K562 (cell line): ENCODE results near the gene RNASE13. TPM values are rescaled to one million over a fixed set of nuclear protein-coding genes. Genes with fewer than 3 reads are reported as not detected.

ENCODE experiments used
- ATAC-seq: fragments of 200-7000 bp; cut with Tn5 transposase; 3 replicates; pipeline ENCODE4 v1.9.1; 2020; ENCODE audit warnings: moderate library complexity
- BruUV-seq: library from RNA; stranded (reverse); fragments of 400-500 nt; replicated peaks from 2 replicates; lab custom pipeline; 2021; lab: Mats Ljungman, UMichigan
- CTCF ChIA-PET: fragments of 300-600 bp; formaldehyde crosslinking; extraction: SDS; loops from one replicate; lab custom pipeline; 2021; ENCODE audit warnings: low intra/inter-chr PET ratio; lab: Yijun Ruan, JAX
- POLR2A ChIA-PET: fragments of 300-600, 350-650 bp; sonication (Branson Sonifier 250); formaldehyde crosslinking; extraction: SDS; loops from one replicate; lab custom pipeline; 2021; ENCODE audit warnings: antibody characterized with exemption, inconsistent platforms; lab: Yijun Ruan, JAX
- DNase-seq, 4 experiments: peaks; one replicate each; pipeline versions ENCODE4 v3.0.0 to v3.0.0-alpha.2; 2011 to 2018; ENCODE audit warnings: low spot score in 3 of 4, mixed read lengths in 3 of 4; ENCODE audit errors: extremely low read depth in 1 of 4
- FAIRE-seq: peaks from 2 replicates; lab custom pipeline; 2011; peaks lifted over from hg19 to GRCh38; lab: Jason Lieb, UNC
- H2AFZ ChIP-seq: 2 replicates; pipeline ENCODE4 v1.6.0; 2011; ENCODE audit warnings: low read depth, low read length, control low read depth, inconsistent platforms
- H3K27ac ChIP-seq: fragments of 200-600 bp; 3 replicates; pipeline ENCODE4 v1.8.0; 2011; ENCODE audit warnings: low read depth, mild to moderate bottlenecking, control low read depth, inconsistent platforms, low read length, moderate library complexity, mixed read lengths; ENCODE audit errors: extremely low read depth
- H3K27me3 ChIP-seq, 2 experiments: fragments of 300-600 bp in 1 of 2; 2 replicates in 1 of 2; 3 replicates in 1 of 2; pipeline versions ENCODE4 v1.6.0 to v1.8.0; 2011; ENCODE audit warnings: inconsistent platforms in 2 of 2, low read length in 2 of 2, mild to moderate bottlenecking in 1 of 2, mixed read lengths in 1 of 2, moderate library complexity in 1 of 2; ENCODE audit not compliant: control insufficient read depth in 2 of 2, insufficient read depth in 2 of 2
- H3K36me3 ChIP-seq: fragments of 300-600 bp; 3 replicates; pipeline ENCODE4 v1.8.0; 2011; ENCODE audit warnings: mild to moderate bottlenecking, low read length, inconsistent platforms; ENCODE audit not compliant: control insufficient read depth, insufficient read depth
- H3K4me1 ChIP-seq, 2 experiments: fragments of 200-600 bp in 1 of 2; replicated peaks in 1 of 2; 2 replicates in 1 of 2; 3 replicates in 1 of 2; pipeline versions ENCODE4 v1.5.1 to v1.8.0; 2011; ENCODE audit warnings: inconsistent platforms in 2 of 2, low read length in 2 of 2, mild to moderate bottlenecking in 1 of 2, mixed read lengths in 1 of 2, moderate library complexity in 1 of 2; ENCODE audit not compliant: control insufficient read depth in 2 of 2, insufficient read depth in 2 of 2
- H3K4me2 ChIP-seq: 2 replicates; pipeline ENCODE4 v1.6.1; 2011; ENCODE audit warnings: low read length, control low read depth, inconsistent platforms, mixed read lengths; ENCODE audit not compliant: insufficient read depth
- H3K4me3 ChIP-seq: fragments of 200-600 bp; sonication (generic), shearing (Covaris generic); 2 replicates; pipeline ENCODE4 v1.5.1; 2016; ENCODE audit warnings: control low read depth, inconsistent platforms
- H3K79me2 ChIP-seq: fragments of 200-600 bp; 3 replicates; pipeline ENCODE4 v1.8.0; 2011; ENCODE audit warnings: low read length, inconsistent platforms; ENCODE audit not compliant: control insufficient read depth, insufficient read depth
- H3K9ac ChIP-seq, 2 experiments: 2 replicates each; pipeline versions ENCODE4 v1.6.0 to v1.6.1; 2011; ENCODE audit warnings: low read depth in 2 of 2, low read length in 2 of 2, control low read depth in 1 of 2, inconsistent platforms in 1 of 2, mild to moderate bottlenecking in 1 of 2, mixed read lengths in 1 of 2; ENCODE audit not compliant: insufficient read depth in 1 of 2
- H3K9me1 ChIP-seq: one replicate; pipeline ENCODE4 v1.6.0; 2011; ENCODE audit warnings: inconsistent platforms, mild to moderate bottlenecking, low read length, moderate library complexity; ENCODE audit not compliant: control insufficient read depth, insufficient read depth
- H3K9me3 ChIP-seq: replicated peaks from 2 replicates; pipeline ENCODE4 v1.5.1; 2011; ENCODE audit warnings: low read depth, low read length, inconsistent platforms; ENCODE audit not compliant: control insufficient read depth, insufficient read depth
- H4K20me1 ChIP-seq: replicated peaks from 2 replicates; pipeline ENCODE4 v1.6.1; 2011; ENCODE audit warnings: low read length, inconsistent platforms, mixed read lengths; ENCODE audit not compliant: control insufficient read depth, insufficient read depth
- EGR1 ChIP-seq: fragments of 450-650 bp; conservative IDR thresholded peaks from 2 replicates; pipeline ENCODE4 v1.6.1; 2017; ENCODE audit warnings: mild to moderate bottlenecking
- ETV1 ChIP-seq: fragments of 450-650 bp; conservative IDR thresholded peaks from 2 replicates; pipeline ENCODE4 v1.6.1; 2016; ENCODE audit warnings: missing genetic modification characterization, control low read depth, low read depth, missing compliant biosample characterization
- MAZ ChIP-seq, 2 experiments: fragments of 450-650 bp in 1 of 2; sonication (generic) in 1 of 2; formaldehyde crosslinking; IDR thresholded peaks in 1 of 2; conservative IDR thresholded peaks in 1 of 2; 2 replicates each; pipeline versions ENCODE4 v1.4.0 to v1.5.0; 2020; ENCODE audit warnings: mild to moderate bottlenecking in 1 of 2, missing genetic modification reagents in 1 of 2
- PHF8 ChIP-seq: fragments of 200-600 bp; sonication (generic); IDR thresholded peaks from 2 replicates; pipeline ENCODE4 v1.6.1; 2012; ENCODE audit warnings: mixed run types, mild to moderate bottlenecking, inconsistent platforms, low read length, moderate library complexity, borderline replicate concordance
- TCF7 ChIP-seq: sonication (generic); IDR thresholded peaks from 2 replicates; pipeline ENCODE4 v1.6.1; 2016; ENCODE audit warnings: antibody characterized with exemption, borderline replicate concordance
- ZNF263 ChIP-seq: sonication (generic); formaldehyde crosslinking; IDR thresholded peaks from 2 replicates; pipeline ENCODE4 v1.8.0; 2022; ENCODE audit warnings: mild to moderate bottlenecking, missing genetic modification reagents, borderline replicate concordance
- ZNF766 ChIP-seq: fragments of 200-800 bp; sonication (Bioruptor generic); conservative IDR thresholded peaks from 2 replicates; pipeline ENCODE4 v1.6.1; 2016; ENCODE audit warnings: missing genetic modification characterization, missing compliant biosample characterization
- WGBS: fragments of 100-300 bp; shearing (Covaris generic); methylation state at CpG from one replicate; pipeline ENCODE4 v1.1.6; 2016; ENCODE audit warnings: low coverage, mixed read lengths; ENCODE audit not compliant: insufficient coverage; ENCODE audit errors: missing lambda C conversion rate; 5-methylcytosine and 5-hydroxymethylcytosine counted together
- in situ Hi-C: fragments of 300-500 bp; cut with MboI; formaldehyde crosslinking; loops from 4 replicates; pipeline ENCODE4 v1.15.0; 2018; ENCODE audit warnings: inconsistent platforms, mixed read lengths
- intact Hi-C: fragments of 100-400 bp; cut with micrococcal nuclease; formaldehyde crosslinking; loops from 2 replicates; pipeline ENCODE4 v1.14.2; 2022
- polyA plus RNA-seq, 8 experiments: library from polyadenylated mRNA; depleted of rRNA in 4 of 8; stranded (reverse) in 5 of 8; unstranded in 3 of 8; fragments of >200 nt; fragmentation: Nextera tagmentation in 2 of 8; fragmentation: Illumina TruSeq in 1 of 8; extraction: Ambion mirVana in 2 of 8; extraction: Trizol in 1 of 8; gene quantifications; 2 replicates each; pipeline versions ENCODE4 v1.2.1 to v1.2.3, GENCODE V29; 2011 to 2014; ENCODE audit warnings: inconsistent platforms in 1 of 8, missing spikeins in 1 of 8
- total RNA-seq, 7 experiments: library from RNA; depleted of rRNA in 6 of 7; stranded (reverse); fragments of >200 nt in 6 of 7; fragmentation: Illumina TruSeq in 2 of 7; extraction: Trizol in 2 of 7; gene quantifications; 2 replicates each; pipeline versions ENCODE4 v1.2.1 to v1.2.3, GENCODE V29; 2011 to 2021; ENCODE audit warnings: low replicate concordance in 1 of 7
- TF ChIP-seq, protein P1 (sequence below), 2 experiments: fragments of 450-650 bp; formaldehyde crosslinking in 1 of 2; IDR thresholded peaks; 2 replicates each; pipeline versions ENCODE4 v1.4.0 to v1.6.1; 2014 to 2020; ENCODE audit warnings: mild to moderate bottlenecking in 2 of 2, borderline replicate concordance in 1 of 2, low read depth in 1 of 2

Gene RNASE13
- total and polyA plus RNA-seq, 9 of the 15 experiments (the other 6 are each of a cell fraction or from before 2014, with no cell fraction given), result not detected

DNA sequence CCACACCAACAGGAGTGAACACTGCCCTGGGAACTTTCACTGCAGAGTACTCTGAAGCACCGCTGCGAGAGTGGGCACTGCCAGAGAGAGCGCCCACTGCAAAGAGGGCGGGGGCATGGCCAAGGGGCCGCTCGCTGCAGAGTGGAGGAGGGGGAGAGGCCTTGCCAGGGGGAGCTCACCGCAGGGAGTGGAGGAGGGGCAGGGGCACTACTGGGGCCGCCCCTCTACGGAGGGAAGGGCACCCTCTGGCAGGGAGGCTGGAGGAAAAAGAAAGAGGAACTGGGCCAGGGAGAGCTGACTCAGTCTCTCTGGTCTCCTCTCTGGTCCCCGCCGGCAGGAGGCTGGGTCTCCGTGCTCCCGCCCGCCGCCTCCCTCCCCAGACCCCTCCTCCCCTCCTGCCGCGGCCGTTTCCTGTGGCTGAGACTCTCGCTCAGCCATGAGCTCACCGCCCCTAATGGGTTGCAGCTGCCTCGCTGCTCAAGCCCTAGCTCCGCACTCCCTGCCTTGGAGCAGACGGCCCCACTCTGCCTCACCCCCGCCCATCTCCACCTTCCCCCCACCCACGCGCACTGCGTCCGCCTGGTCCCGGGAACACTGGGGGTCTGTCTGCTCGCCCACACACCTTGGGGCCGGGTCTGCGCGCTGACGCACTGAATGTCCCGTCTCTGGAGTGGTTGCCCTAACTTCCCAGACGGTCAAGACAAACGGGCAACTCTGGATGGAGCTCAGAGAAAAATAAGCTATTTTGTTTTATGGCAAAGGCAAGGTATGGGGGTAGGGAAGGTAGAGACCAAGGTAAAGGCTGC is 36.8 kb upstream of the RNASE13 start:
- ATAC-seq (peak; percentile 72), DNase-seq (peak; percentile 58 to 76 (median 62)), FAIRE-seq (no peak)
- Histone ChIP-seq H3K79me2 (no peaks in the 10 kb centered on the region; the same call in 2 of the 3 replicates), H3K27ac (no peak overlapping the region; the same call in 2 of the 3 replicates), H3K9ac (peak overlapping the region in 1 of 2 experiments; percentile 91; a peak in 2 of 4 replicates), H2AFZ (peak overlapping the region; percentile 60), H3K4me3 (0 out of 2 replicates have a peak overlapping the region, but pooled peaks have one; percentile 13), H3K9me1 (no peaks in the 10 kb centered on the region), H3K4me2 (peak overlapping the region; percentile 72), H3K27me3 (no peaks in the 10 kb centered on the region), H3K9me3 (no peaks in the 10 kb centered on the region), H3K36me3 (no peaks in the 10 kb centered on the region), H3K4me1 (peaks cover 2 to 41% of the 10 kb centered on the region in 2 experiments; a peak in 3 of 5 replicates), H4K20me1 (no peaks in the 10 kb centered on the region)
- in situ Hi-C loops (no loop called here), intact Hi-C loops (no loop called here)
- BruUV-seq, result no TSS peak
- POLR2A ChIA-PET, result interaction anchor here (0.7 to 2.0 kb wide), 9 partner anchors 8 to 121 kb away, joined by 3 to 6 read pairs (median 4); no protein-coding TSS in a partner anchor
- CTCF ChIA-PET, result interaction anchor here (1.9 kb wide), 1 partner anchor 21 kb away, joined by 10 read pairs; no protein-coding TSS in a partner anchor
- WGBS, result 16% methylated on average over 8 of the region's 37 CpGs
- TF ChIP-seq ZNF263 (peak; percentile 99), MAZ (CRISPR knock-in tag; conservative IDR thresholded peaks at IDR 0.05 in 1 of 2, IDR thresholded peaks at IDR 0.05 in 1 of 2) (peak in 1 of 2 experiments; percentile 40; a peak in 1 of 4 replicates), ZNF766 (CRISPR knock-in tag) (no peak), PHF8 (peak; percentile 13; the same call in 1 of the 2 replicates), ETV1 (0 out of 2 replicates have a peak, but pooled peaks have one; percentile 43), TCF7 (no peak), EGR1 (peak; percentile 76)
- TF ChIP-seq, protein P1, sequence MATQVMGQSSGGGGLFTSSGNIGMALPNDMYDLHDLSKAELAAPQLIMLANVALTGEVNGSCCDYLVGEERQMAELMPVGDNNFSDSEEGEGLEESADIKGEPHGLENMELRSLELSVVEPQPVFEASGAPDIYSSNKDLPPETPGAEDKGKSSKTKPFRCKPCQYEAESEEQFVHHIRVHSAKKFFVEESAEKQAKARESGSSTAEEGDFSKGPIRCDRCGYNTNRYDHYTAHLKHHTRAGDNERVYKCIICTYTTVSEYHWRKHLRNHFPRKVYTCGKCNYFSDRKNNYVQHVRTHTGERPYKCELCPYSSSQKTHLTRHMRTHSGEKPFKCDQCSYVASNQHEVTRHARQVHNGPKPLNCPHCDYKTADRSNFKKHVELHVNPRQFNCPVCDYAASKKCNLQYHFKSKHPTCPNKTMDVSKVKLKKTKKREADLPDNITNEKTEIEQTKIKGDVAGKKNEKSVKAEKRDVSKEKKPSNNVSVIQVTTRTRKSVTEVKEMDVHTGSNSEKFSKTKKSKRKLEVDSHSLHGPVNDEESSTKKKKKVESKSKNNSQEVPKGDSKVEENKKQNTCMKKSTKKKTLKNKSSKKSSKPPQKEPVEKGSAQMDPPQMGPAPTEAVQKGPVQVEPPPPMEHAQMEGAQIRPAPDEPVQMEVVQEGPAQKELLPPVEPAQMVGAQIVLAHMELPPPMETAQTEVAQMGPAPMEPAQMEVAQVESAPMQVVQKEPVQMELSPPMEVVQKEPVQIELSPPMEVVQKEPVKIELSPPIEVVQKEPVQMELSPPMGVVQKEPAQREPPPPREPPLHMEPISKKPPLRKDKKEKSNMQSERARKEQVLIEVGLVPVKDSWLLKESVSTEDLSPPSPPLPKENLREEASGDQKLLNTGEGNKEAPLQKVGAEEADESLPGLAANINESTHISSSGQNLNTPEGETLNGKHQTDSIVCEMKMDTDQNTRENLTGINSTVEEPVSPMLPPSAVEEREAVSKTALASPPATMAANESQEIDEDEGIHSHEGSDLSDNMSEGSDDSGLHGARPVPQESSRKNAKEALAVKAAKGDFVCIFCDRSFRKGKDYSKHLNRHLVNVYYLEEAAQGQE (IDR thresholded peaks at IDR 0.05; ENCODE audit: borderline replicate concordance), result no peak
- TF ChIP-seq, protein P1 (CRISPR knock-in tag; IDR thresholded peaks at IDR 0.05; ENCODE audit: low read depth), result 0 out of 2 replicates have a peak, but pooled peaks have one; percentile 34
